GM12878 (cell line): ENCODE results near the gene SLC2A1. TPM values are rescaled to one million over a fixed set of nuclear protein-coding genes. Genes with fewer than 3 reads are reported as not detected.

Experiments used
- ATAC-seq: fragments of 200-7000 bp; cut with Tn5 transposase; 3 replicates; pipeline ENCODE4 v1.9.1; 2020; ENCODE audit warnings: mild to moderate bottlenecking, moderate library complexity
- BruUV-seq: library from RNA; stranded (reverse); fragments of 400-500 nt; replicated peaks from 2 replicates; lab custom pipeline; 2021; lab: Mats Ljungman, UMichigan
- CTCF ChIA-PET: fragments of 300-600 bp; sonication (Branson Sonifier 250); formaldehyde crosslinking; extraction: SDS; loops from one replicate; lab custom pipeline; 2021; ENCODE audit warnings: inconsistent platforms; lab: Yijun Ruan, JAX
- POLR2A ChIA-PET: fragments of 350-600 bp; formaldehyde crosslinking; extraction: SDS; loops from one replicate; lab custom pipeline; 2021; ENCODE audit warnings: inconsistent platforms; lab: Charles Lee
- RAD21 ChIA-PET: fragments of 300-600 bp; sonication (Branson Sonifier 250); formaldehyde crosslinking; loops from one replicate; lab custom pipeline; 2023; ENCODE audit warnings: antibody characterized with exemption; ENCODE audit not compliant: unreplicated experiment; lab: Charles Lee
- SMC1A ChIA-PET: fragments of 300-600 bp; sonication (Branson Sonifier 250); formaldehyde crosslinking; loops from one replicate; lab custom pipeline; 2023; ENCODE audit not compliant: unreplicated experiment, uncharacterized antibody; lab: Charles Lee
- DNase-seq: peaks from one replicate; pipeline ENCODE4 v3.0.0-alpha.2; 2011; ENCODE audit warnings: low read depth, low spot score
- FAIRE-seq: peaks from 3 replicates; lab custom pipeline; 2011; peaks lifted over from hg19 to GRCh38; lab: Jason Lieb, UNC
- H2AFZ ChIP-seq: 2 replicates; pipeline ENCODE4 v1.6.0; 2011; ENCODE audit warnings: low read depth, low read length, control low read depth; ENCODE audit not compliant: control insufficient read depth
- H3K27ac ChIP-seq: 2 replicates; pipeline ENCODE4 v1.5.1; 2011; ENCODE audit warnings: control low read depth; ENCODE audit not compliant: control insufficient read depth, insufficient read depth
- H3K27me3 ChIP-seq, 2 experiments: replicated peaks in 1 of 2; 2 replicates each; pipeline versions ENCODE4 v1.6.0 to v1.6.1; 2011; ENCODE audit warnings: low read length in 1 of 2; ENCODE audit not compliant: control insufficient read depth in 2 of 2, insufficient read depth in 2 of 2
- H3K36me3 ChIP-seq, 2 experiments: 2 replicates each; pipeline ENCODE4 v1.5.1; 2011; ENCODE audit warnings: low read length in 1 of 2; ENCODE audit not compliant: control insufficient read depth in 2 of 2, insufficient read depth in 2 of 2
- H3K4me1 ChIP-seq: 2 replicates; pipeline ENCODE4 v1.6.1; 2011; ENCODE audit warnings: mild to moderate bottlenecking, low read length, moderate library complexity, mixed read lengths; ENCODE audit not compliant: control insufficient read depth, insufficient read depth
- H3K4me2 ChIP-seq: 2 replicates; pipeline ENCODE4 v1.6.0; 2011; ENCODE audit warnings: control low read depth; ENCODE audit not compliant: control insufficient read depth, insufficient read depth
- H3K4me3 ChIP-seq: fragments of 200-600 bp; sonication (generic); 2 replicates; pipeline ENCODE4 v1.5.1; 2016
- H3K79me2 ChIP-seq: 2 replicates; pipeline ENCODE4 v1.6.0; 2011; ENCODE audit warnings: low read length; ENCODE audit not compliant: control insufficient read depth, insufficient read depth
- H3K9ac ChIP-seq: 2 replicates; pipeline ENCODE4 v1.8.0; 2011; ENCODE audit warnings: low read length, control low read depth, mixed read lengths; ENCODE audit not compliant: control insufficient read depth, insufficient read depth
- H3K9me3 ChIP-seq: replicated peaks from 3 replicates; pipeline ENCODE4 v1.5.1; 2011; ENCODE audit warnings: mild to moderate bottlenecking, low read length; ENCODE audit not compliant: control insufficient read depth, insufficient read depth
- H4K20me1 ChIP-seq: 2 replicates; pipeline ENCODE4 v1.6.0; 2011; ENCODE audit not compliant: control insufficient read depth, insufficient read depth
- ETV6 ChIP-seq, 2 experiments: fragments of 450-650 bp in 1 of 2; IDR thresholded peaks in 1 of 2; conservative IDR thresholded peaks in 1 of 2; 2 replicates each; pipeline ENCODE4 v1.6.1; 2014; ENCODE audit warnings: antibody characterized with exemption in 1 of 2, borderline replicate concordance in 1 of 2, low read depth in 1 of 2, mild to moderate bottlenecking in 1 of 2, moderate library complexity in 1 of 2
- NFYB ChIP-seq: IDR thresholded peaks from 2 replicates; pipeline ENCODE4 v1.6.1; 2011; ENCODE audit warnings: low read depth, mild to moderate bottlenecking, low read length, improper control_type of control experiment, moderate library complexity; ENCODE audit not compliant: insufficient read depth
- ZBTB11 ChIP-seq: fragments of 450-650 bp; formaldehyde crosslinking; IDR thresholded peaks from 2 replicates; pipeline ENCODE4 v1.5.0; 2022; ENCODE audit warnings: mild to moderate bottlenecking, missing genetic modification characterization
- ZNF592 ChIP-seq: fragments of 450-650 bp; IDR thresholded peaks from 2 replicates; pipeline ENCODE4 v1.6.1; 2017; ENCODE audit warnings: mild to moderate bottlenecking, moderate library complexity
- ZNF622 ChIP-seq: fragments of 450-650 bp; IDR thresholded peaks from 2 replicates; pipeline ENCODE4 v1.6.1; 2017; ENCODE audit warnings: mild to moderate bottlenecking, inconsistent platforms
- WGBS: methylation state at CpG from one replicate; pipeline ENCODE4 v1.1.6; 2016; ENCODE audit warnings: low lambda C conversion rate; ENCODE audit not compliant: insufficient replicate concordance, insufficient coverage; ENCODE audit errors: missing lambda C conversion rate; 5-methylcytosine and 5-hydroxymethylcytosine counted together
- in situ Hi-C: fragments of 300-500 bp; cut with MboI; formaldehyde crosslinking; loops from 9 replicates; pipeline ENCODE4 v1.14.3; 2018; ENCODE audit warnings: mixed read lengths
- intact Hi-C: fragments of 100-400 bp; cut with micrococcal nuclease; formaldehyde crosslinking; loops from one replicate; pipeline ENCODE4 v1.14.2; 2022; ENCODE audit not compliant: unreplicated experiment
- polyA plus RNA-seq, 11 experiments: library from polyadenylated mRNA; depleted of rRNA in 4 of 11; unstranded in 6 of 11; stranded (reverse) in 5 of 11; fragments of >200 nt; fragmentation: Nextera tagmentation in 4 of 11; fragmentation: Illumina TruSeq in 1 of 11; extraction: Ambion mirVana in 4 of 11; extraction: Trizol in 1 of 11; gene quantifications; 1 replicate in 1 of 11; 2 replicates in 10 of 11; pipeline versions ENCODE4 v1.2.1 to v1.2.3, GENCODE V29; 2011 to 2016; ENCODE audit warnings: inconsistent platforms in 2 of 11, missing spikeins in 2 of 11, low read depth in 1 of 11
- total RNA-seq, 4 experiments: library from RNA; depleted of rRNA in 3 of 4; stranded (reverse); fragments of >200 nt in 3 of 4; fragmentation: Illumina TruSeq in 1 of 4; extraction: Trizol in 1 of 4; gene quantifications; 2 replicates each; pipeline versions ENCODE4 v1.2.1 to v1.2.3, GENCODE V29; 2013 to 2021

The SLC2A1 gene
- total and polyA plus RNA-seq, 10 of the 15 experiments (the other 5 are each of a cell fraction or from before 2014, with no cell fraction given): 5.7 to 66.0 (median 44.2) TPM

- FAIRE-seq (no peak), DNase-seq (no peak), ATAC-seq (no peak)
- Histone ChIP-seq H3K79me2 (no peaks in the 10 kb centered on the region), H2AFZ (no peak overlapping the region), H3K4me3 (no peak overlapping the region), H3K9ac (no peak overlapping the region), H3K4me1 (no peaks in the 10 kb centered on the region), H3K27ac (no peak overlapping the region), H3K4me2 (no peak overlapping the region), H3K36me3 (no peaks in the 10 kb centered on the region), H3K27me3 (no peaks in the 10 kb centered on the region; a peak in 1 of 4 replicates), H3K9me3 (no peaks in the 10 kb centered on the region), H4K20me1 (no peaks in the 10 kb centered on the region)
- ChIA-PET RAD21 (interaction anchor here (0.7 to 1.6 kb wide), 2 partner anchors 12 to 40 kb away, joined by 3 read pairs; no protein-coding TSS in a partner anchor), SMC1A (interaction anchor here (1.1 to 1.7 kb wide), 2 partner anchors 22 to 98 kb away, joined by 3 to 7 read pairs; no protein-coding TSS in a partner anchor), CTCF (interaction anchor here (0.6 to 1.6 kb wide), 2 partner anchors 98 to 99 kb away, joined by 3 read pairs; no protein-coding TSS in a partner anchor), POLR2A (no interaction called here)
- in situ Hi-C loops (no loop called here), intact Hi-C loops (no loop called here)
- no TSS peak for BruUV-seq
- no peak for TF ChIP-seq NFYB
- TF ChIP-seq ZNF592: no peak
- TF ChIP-seq ETV6 (conservative IDR thresholded peaks at IDR 0.05 in 1 of 2, IDR thresholded peaks at IDR 0.05 in 1 of 2; ENCODE audit: borderline replicate concordance in 1 of 2, low read depth in 1 of 2): no peak
- no peak for TF ChIP-seq ZNF622
- TF ChIP-seq ZBTB11 (CRISPR knock-in tag): no peak
- 23% methylated on average over 3 of the region's 3 CpGs for whole genome bisulfite sequencing
These were observed 16.2 kb upstream of the SLC2A1 start for GRCh38 chr1:42974767-42975437.
